GM21360 (cell line): ENCODE measurements around the gene BMPR1A.

Experiments used
- ATAC-seq: cut with Tn5 transposase; IDR thresholded peaks from one replicate; pipeline ENCODE4 v1.9.1; 2021; ENCODE audit warnings: mild to moderate bottlenecking, moderate library complexity; ENCODE audit not compliant: unreplicated experiment

The BMPR1A gene

DNA sequence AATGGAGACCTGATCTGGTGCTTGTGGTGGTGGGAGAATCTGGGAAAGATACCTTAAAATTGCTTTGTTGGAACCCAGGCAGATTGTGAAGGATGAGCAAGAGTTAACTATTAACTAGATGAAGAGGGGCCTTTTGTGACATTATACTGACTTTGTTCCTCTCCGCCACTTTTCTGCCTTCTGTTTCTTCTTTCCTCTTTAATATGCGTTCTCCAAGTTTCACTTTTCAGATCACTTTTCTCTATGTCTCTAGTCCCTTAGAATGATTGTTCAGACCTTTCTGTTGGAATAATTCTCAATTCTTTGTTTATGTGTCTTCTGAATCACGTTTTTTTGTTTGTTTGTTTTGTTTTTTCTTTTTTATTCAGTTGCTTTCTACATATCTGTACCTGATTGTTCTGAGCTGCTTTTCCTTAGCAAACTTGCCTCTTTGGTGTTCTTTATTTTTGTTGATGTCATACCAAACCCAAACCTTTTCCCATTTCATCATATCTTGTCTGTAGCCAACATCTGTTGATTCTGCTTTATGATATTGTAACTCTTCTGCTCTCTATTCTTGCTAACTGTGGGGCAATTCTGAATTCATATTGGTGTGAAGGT, 2.8 kb downstream of the BMPR1A start:
- no peak for ATAC-seq

- ATAC-seq: no peak
Observed at GRCh38 chr10:86763404-86763803, 7.0 kb downstream of the BMPR1A start.

DNA sequence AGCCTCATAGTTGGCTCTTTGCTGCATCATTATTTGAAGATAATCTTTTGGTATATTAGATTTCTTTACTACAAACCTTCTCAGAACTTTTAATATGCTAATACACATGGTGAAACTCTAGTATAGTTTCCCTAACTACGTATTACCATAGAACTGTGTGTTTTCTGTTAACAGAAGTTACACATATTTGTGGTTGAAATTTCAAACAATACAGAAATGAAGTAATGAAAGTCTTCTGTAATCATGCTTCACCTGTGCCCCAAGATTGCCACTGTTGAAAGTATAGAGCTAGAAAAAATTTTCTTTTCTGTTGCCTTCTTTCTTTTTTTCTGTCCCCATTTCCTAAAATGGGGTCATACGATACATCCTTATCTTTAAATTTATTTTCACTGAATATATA, 9.1 kb downstream of the BMPR1A start:
- no peak for ATAC-seq

DNA sequence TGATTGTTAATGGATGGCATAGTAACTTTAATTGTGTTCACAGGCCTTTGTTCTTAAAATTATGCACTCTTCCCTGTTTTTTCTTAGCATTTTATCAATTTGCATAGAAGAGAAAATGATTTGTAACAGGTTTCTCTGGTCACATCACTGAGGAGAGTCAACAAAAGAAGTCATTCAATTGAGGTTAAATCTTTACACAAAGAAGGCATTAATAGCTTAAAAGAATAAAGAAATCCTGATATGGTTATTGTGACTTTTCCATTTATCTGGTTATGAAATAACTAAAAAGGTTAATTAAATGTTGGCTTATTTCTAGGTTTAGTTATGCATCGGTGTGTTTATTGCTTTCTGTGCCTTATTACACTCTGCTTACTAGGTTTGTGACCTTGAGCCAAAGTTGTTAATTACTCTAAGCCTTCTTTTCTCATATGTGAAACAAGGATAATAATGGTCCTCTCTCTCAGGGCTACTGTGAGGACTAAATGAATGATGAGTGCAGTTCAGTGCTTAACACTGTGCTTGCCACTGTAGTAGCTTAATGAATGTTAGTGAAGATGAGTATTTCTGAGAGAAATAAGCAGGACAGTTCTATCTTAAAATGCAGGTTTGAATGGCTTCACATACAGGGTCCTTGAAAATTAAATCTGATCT, 12.1 kb downstream of the BMPR1A start:
- no peak for ATAC-seq

- no peak for ATAC-seq
Observed at GRCh38 chr10:86769991-86770390, 13.6 kb downstream of the BMPR1A start.

DNA sequence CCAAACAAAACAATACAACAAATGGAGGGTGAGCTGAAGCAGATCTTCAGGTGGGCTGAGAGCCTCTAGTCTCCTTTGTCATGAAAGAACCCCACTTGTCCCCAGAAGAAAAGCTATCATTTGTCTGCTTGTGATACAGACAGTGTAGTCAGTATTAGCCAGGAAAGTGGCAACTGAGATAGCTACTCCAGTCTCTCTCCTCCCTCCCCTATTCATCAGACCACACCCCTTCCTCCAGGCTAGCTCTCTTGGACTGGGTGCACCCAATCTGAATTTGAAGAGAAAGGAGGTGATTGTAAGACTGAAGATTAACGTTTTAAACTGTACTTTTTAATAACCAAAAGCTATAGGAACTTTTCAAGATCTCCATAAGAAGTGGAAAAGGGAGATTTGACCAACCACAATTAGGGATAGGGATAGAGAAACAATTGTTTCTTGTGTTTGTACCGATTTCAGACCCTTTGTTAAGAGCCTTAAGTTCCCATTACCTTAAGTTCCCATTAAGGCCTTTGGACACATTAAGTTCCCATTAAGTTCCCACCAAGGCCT, 14.1 kb downstream of the BMPR1A start:
- ATAC-seq: no peak

DNA sequence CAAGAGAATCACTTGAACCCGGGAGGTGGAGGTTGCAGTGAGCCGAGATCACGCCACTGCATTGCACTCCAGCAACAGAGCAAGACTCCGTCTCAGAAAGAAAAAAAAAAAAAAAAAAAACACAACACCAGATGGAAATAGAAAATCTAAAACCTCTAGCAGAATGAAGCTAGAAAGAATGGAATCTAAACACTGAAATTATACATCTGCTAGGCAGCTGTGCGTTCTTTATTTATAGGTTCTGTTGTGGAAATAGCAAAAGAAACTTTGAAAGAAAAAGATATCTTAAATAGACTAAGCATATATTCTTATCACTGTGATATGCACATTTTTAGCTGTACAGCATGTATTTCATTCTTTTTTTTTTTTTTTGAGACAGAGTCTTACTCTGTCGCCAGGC, 17.1 kb downstream of the BMPR1A start:
- no peak for ATAC-seq

- ATAC-seq: peak; percentile 80
Observed at GRCh38 chr10:86775056-86775869, 18.8 kb downstream of the BMPR1A start.

DNA sequence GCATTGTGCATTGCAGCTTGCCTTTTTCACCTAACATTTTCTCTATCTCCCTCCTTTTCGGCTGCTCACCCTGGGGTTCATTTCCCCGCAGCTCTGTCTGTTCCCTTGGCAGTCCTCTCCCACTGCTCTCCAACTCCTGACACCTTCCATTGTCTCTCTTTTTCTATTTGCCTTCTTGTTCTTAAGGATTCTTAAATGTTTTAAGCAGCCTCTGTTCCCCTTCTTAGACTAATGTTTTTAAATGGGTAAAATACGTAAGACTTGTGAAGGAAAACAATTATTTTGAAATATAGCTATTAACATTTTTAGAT, 19.4 kb downstream of the BMPR1A start:
- ATAC-seq: no peak

- no peak for ATAC-seq
Observed at GRCh38 chr10:86779220-86780017, 23.0 kb downstream of the BMPR1A start.

- ATAC-seq: peak; percentile 95
Observed at GRCh38 chr10:86782701-86783418, 26.4 kb downstream of the BMPR1A start.

DNA sequence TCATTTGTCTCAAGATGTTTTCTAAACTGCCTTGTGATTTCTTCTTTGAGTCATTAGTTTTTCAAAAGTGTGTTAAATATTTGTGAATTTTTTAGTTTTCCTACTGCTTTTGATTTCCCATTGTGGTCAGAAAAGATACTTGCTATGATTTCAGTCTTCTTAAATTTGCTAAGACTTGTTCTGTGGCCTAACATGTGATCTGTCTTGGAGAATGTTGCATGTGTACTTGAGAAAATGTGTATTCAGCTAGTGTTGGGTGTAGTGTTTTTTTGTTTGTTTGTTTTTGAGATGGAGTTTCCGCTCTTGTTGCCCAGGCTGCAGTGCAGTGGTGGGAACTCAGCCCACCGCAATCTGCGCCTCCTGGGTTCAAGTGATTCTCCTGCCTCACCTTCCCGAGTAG, 28.6 kb downstream of the BMPR1A start:
- ATAC-seq: no peak

- ATAC-seq: no peak
Observed at GRCh38 chr10:86785968-86786367, 29.5 kb downstream of the BMPR1A start.

DNA sequence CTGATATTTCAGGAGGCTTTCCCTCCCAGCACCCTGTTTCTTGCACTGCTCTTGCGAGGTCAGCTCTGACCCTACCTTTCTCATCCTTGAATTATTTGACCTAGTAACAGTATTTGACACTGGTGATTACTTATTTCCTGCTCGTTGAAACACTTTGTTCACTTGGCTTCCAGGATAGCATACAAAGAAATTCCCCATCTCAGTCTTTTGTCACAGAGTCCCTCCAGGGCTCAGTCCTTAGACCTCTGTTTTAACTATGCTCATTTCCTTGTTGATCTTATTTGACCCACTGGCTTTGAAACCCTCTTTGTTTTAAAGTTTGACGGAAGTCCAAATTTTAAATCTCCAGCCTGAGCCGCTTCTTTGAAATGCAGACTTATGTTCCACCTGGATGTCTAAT, 29.9 kb downstream of the BMPR1A start:
- no peak for ATAC-seq

DNA sequence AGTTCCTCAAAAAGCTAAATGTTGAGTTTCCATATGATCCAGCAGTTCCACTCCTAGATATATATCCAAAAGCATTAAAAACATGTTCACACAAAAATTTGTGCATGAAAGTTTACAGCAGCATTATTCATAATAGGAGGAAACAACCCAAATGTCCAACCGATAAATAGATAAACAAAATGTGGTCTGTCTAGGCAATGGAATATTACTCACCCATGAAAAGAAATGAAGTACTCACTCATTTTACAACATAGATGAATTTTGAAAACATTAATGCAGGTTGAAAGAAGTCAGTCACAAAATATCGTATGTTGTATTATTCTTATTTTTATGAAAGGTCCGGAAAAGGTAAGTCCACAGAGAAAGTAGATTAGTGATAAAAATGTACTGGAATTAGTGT, 34.0 kb downstream of the BMPR1A start:
- ATAC-seq: no peak

DNA sequence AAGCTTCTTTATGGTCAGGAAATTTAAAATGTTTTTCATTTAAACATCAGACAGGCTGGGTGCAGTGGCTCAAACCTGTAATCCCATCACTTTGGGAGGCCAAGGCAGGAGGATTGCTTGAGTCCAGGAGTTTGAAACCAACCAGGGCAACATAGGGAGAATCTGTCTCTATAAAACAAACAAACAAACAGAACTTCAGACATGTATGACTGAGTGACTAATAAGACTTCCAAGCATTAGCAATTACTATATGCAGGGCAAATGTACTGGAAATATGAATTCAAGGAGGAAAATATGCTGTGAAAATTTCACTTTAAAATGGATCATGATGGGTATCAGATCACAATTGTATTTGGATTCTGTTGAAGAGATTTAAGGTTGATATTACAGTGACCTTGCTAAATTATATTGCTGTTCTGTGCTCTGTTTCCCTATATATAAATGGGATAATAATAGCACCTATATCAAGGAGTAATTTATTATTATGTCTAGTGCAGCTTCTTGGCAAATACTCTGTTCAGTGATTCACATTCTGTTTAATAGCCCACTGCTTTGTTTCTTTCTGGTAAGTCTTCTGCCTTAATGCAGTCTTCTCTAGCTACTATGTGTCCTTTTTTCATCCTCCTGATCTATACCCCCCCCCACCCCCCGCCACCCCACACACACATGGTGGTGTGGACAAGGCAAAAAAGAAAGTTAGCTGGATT, 36.2 kb downstream of the BMPR1A start:
- ATAC-seq: no peak

DNA sequence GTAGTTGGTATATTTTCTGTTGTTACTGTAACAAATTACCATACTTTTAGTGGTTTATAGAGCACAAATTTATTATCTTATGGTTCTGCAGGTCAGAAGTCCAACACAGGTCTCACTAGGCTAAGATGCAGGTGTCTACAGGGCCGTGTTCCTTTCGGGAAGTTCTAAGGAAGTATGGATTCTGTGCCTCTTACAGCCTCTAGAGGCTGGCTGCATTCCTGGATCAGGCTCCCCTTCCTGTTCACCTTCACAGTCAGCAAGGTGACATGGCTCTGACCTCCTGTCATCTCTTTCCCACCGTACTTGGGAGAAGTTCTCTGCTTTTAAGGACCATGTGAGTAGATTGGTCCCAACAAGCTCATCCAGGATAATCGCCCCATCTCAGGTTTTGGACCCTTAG, 37.3 kb downstream of the BMPR1A start:
- ATAC-seq: no peak

GRCh38 chr10:86795353-86795752, 38.9 kb downstream of the BMPR1A start:
- ATAC-seq: no peak

DNA sequence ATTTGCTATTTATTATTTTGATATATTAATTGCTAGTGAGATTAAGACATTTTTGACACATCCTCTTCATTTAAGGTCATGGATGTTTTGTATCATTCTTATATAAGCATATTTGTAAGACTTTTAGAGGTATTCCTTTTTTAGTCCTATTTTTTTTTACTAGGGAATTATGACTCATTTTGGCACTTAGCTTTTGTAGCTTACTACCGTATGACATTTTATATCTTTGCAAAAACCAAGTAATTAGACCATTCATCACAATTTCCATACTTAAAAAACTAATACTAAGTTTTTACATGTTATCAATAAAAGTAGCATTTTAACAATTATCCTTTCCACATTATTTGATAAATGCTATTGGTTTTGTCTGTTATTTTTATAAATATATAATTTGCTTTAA, 41.6 kb downstream of the BMPR1A start:
- ATAC-seq: no peak

- ATAC-seq: peak; percentile 91
Observed at GRCh38 chr10:86798611-86799010, 42.2 kb downstream of the BMPR1A start.
